NCI-H1694 treated with DMSO at 0.1 percent for 48 hours (cell line): ENCODE data around the gene IFITM2.
"Not testable (repeated sequence)": the region's sequence is repeated elsewhere in the genome, so short reads cannot be mapped to it uniquely, and the experiment has no call there.

Experiments
- DNase-seq: peaks from one replicate; lab custom pipeline; 2025; lab: John Stamatoyannopoulos, UW

IFITM2 gene

GRCh38 chr11:325796-326591 lies 18.4 kb downstream of the IFITM2 start:
- DNase-seq: no peak

GRCh38 chr11:326592-326841 lies 18.9 kb downstream of the IFITM2 start:
- DNase-seq: no peak

- no peak for DNase-seq
Measured at GRCh38 chr11:326842-327580, 19.4 kb downstream of the IFITM2 start.

- no peak for DNase-seq
Measured at GRCh38 chr11:327581-327923, 19.9 kb downstream of the IFITM2 start.

- DNase-seq: no peak
Measured at GRCh38 chr11:328012-328411, 20.4 kb downstream of the IFITM2 start.

- not testable (repeated sequence) for DNase-seq
Measured at GRCh38 chr11:328516-329100, 21.0 kb downstream of the IFITM2 start.

GRCh38 chr11:329886-330253 lies 22.3 kb downstream of the IFITM2 start:
- no peak for DNase-seq

GRCh38 chr11:330307-330693 lies 22.7 kb downstream of the IFITM2 start:
- DNase-seq: no peak

- DNase-seq: no peak
Measured at GRCh38 chr11:330694-331357, 23.2 kb downstream of the IFITM2 start.

- no peak for DNase-seq
Measured at GRCh38 chr11:331358-332060, 23.9 kb downstream of the IFITM2 start.

- no peak for DNase-seq
Measured at GRCh38 chr11:332651-333480, 25.2 kb downstream of the IFITM2 start.

GRCh38 chr11:333616-334263 lies 26.1 kb downstream of the IFITM2 start:
- not testable (repeated sequence) for DNase-seq

- no peak for DNase-seq
Measured at GRCh38 chr11:334264-334994, 26.8 kb downstream of the IFITM2 start.

- no peak for DNase-seq
Measured at GRCh38 chr11:335779-336658, 28.4 kb downstream of the IFITM2 start.

- DNase-seq: no peak
Measured at GRCh38 chr11:336659-337198, 29.1 kb downstream of the IFITM2 start.

- DNase-seq: no peak
Measured at GRCh38 chr11:337711-338110, 30.1 kb downstream of the IFITM2 start.

- no peak for DNase-seq
Measured at GRCh38 chr11:339963-340362, 32.3 kb downstream of the IFITM2 start.

GRCh38 chr11:340539-341512 lies 33.2 kb downstream of the IFITM2 start:
- no peak for DNase-seq
